ENCODE data around the gene MRPS18A.

The MRPS18A gene

GRCh38 chr6:43622541-43622940, 65.0 kb downstream of the MRPS18A start:
- H4K12ac ChIP-seq (ENCODE audit: low read depth, low read length), result no peak overlapping the region
- no peak for DNase-seq
- H3K23ac ChIP-seq (ENCODE audit: low read length), result peak overlapping the region; percentile 63
- no peak overlapping the region for H2AFZ ChIP-seq (ENCODE audit: insufficient read depth, low read length, poor library complexity)
- peaks cover 2% of the 10 kb centered on the region for H3K79me2 ChIP-seq (ENCODE audit: control insufficient read depth, insufficient read depth, low read length, poor library complexity)
- no peak overlapping the region for H2BK120ac ChIP-seq (ENCODE audit: insufficient read depth, low read length, poor library complexity)
- no peak overlapping the region for H4K8ac ChIP-seq (ENCODE audit: low read depth, low read length)
- H3K36me3 ChIP-seq (ENCODE audit: control insufficient read depth in 1 of 2, insufficient read depth in 2 of 2, low read length in 2 of 2), result peaks cover 52 to 61% of the 10 kb centered on the region in 2 experiments
- H2AK5ac ChIP-seq (ENCODE audit: low read length), result no peak overlapping the region
- WGBS (ENCODE audit: extremely low coverage, insufficient coverage, insufficient read length), result no CpG with 5 or more reads among the region's 10 CpGs
- no peak overlapping the region for H2BK5ac ChIP-seq (ENCODE audit: low read depth, low read length, poor library complexity)
- peaks cover 0 to 4% of the 10 kb centered on the region in 2 experiments for H3K4me1 ChIP-seq (ENCODE audit: control insufficient read depth in 1 of 2, insufficient read depth in 2 of 2, low read length in 2 of 2)
- H3K14ac ChIP-seq (ENCODE audit: low read length), result no peak overlapping the region
- no peak overlapping the region for H3K4ac ChIP-seq (ENCODE audit: low read depth, low read length)
- no peaks in the 10 kb centered on the region for H3K27me3 ChIP-seq (ENCODE audit: insufficient read depth, low read length)
- H3K27ac ChIP-seq (ENCODE audit: low read depth, low read length), result no peak overlapping the region
- no peaks in the 10 kb centered on the region for H3K79me1 ChIP-seq (ENCODE audit: low read length)
- H3K4me3 ChIP-seq (ENCODE audit: low read depth, low read length), result no peak overlapping the region
- no peak overlapping the region for H3K4me2 ChIP-seq (ENCODE audit: low read length)
- no peaks in the 10 kb centered on the region for H3K9me3 ChIP-seq (ENCODE audit: insufficient read depth, low read depth, low read length)
- no peak overlapping the region for H3K9ac ChIP-seq (ENCODE audit: low read length)
- no peak overlapping the region for H4K91ac ChIP-seq (ENCODE audit: low read depth, low read length)
- H3K18ac ChIP-seq (ENCODE audit: low read length), result no peak overlapping the region
- no peak overlapping the region for H2BK12ac ChIP-seq (ENCODE audit: low read length)

- no peak overlapping the region for H3K9ac ChIP-seq (ENCODE audit: low read length)
- WGBS (ENCODE audit: extremely low coverage, insufficient coverage, insufficient read length), result no CpG with 5 or more reads among the region's 10 CpGs
- H3K18ac ChIP-seq (ENCODE audit: low read length), result no peak overlapping the region
Measured at GRCh38 chr6:43621836-43622180, 65.8 kb downstream of the MRPS18A start.

More at GRCh38 chr6:43621836-43622180, 65.8 kb downstream of the MRPS18A start:
- H2AFZ ChIP-seq (ENCODE audit: insufficient read depth, low read length, poor library complexity), result no peak overlapping the region
- H3K4me2 ChIP-seq (ENCODE audit: low read length), result no peak overlapping the region
- H3K4me1 ChIP-seq (ENCODE audit: control insufficient read depth in 1 of 2, insufficient read depth in 2 of 2, low read length in 2 of 2), result no peaks in the 10 kb centered on the region
- no peak overlapping the region for H2BK5ac ChIP-seq (ENCODE audit: low read depth, low read length, poor library complexity)
- no peaks in the 10 kb centered on the region for H3K9me3 ChIP-seq (ENCODE audit: insufficient read depth, low read depth, low read length)
- H2AK5ac ChIP-seq (ENCODE audit: low read length), result no peak overlapping the region
- H3K79me2 ChIP-seq (ENCODE audit: control insufficient read depth, insufficient read depth, low read length, poor library complexity), result peaks cover under 1% of the 10 kb centered on the region
- H3K36me3 ChIP-seq (ENCODE audit: control insufficient read depth in 1 of 2, insufficient read depth in 2 of 2, low read length in 2 of 2), result peaks cover 54 to 61% of the 10 kb centered on the region in 2 experiments
- no peak overlapping the region for H3K4me3 ChIP-seq (ENCODE audit: low read depth, low read length)
- no peak for DNase-seq
- no peak overlapping the region for H4K91ac ChIP-seq (ENCODE audit: low read depth, low read length)
- H2BK120ac ChIP-seq (ENCODE audit: insufficient read depth, low read length, poor library complexity), result no peak overlapping the region
- no peak overlapping the region for H3K27ac ChIP-seq (ENCODE audit: low read depth, low read length)
- H3K14ac ChIP-seq (ENCODE audit: low read length), result no peak overlapping the region
- no peak overlapping the region for H4K12ac ChIP-seq (ENCODE audit: low read depth, low read length)
- no peaks in the 10 kb centered on the region for H3K79me1 ChIP-seq (ENCODE audit: low read length)
- no peaks in the 10 kb centered on the region for H3K27me3 ChIP-seq (ENCODE audit: insufficient read depth, low read length)
- H3K4ac ChIP-seq (ENCODE audit: low read depth, low read length), result no peak overlapping the region
- H2BK12ac ChIP-seq (ENCODE audit: low read length), result no peak overlapping the region
- no peak overlapping the region for H4K8ac ChIP-seq (ENCODE audit: low read depth, low read length)
- H3K23ac ChIP-seq (ENCODE audit: low read length), result no peak overlapping the region

Measured in trophoblast cell (in vitro differentiated cells and primary cell).